Panc1 (cell line): ENCODE measurements around the gene CHRM2. TPM values are rescaled to one million over a fixed set of nuclear protein-coding genes. Genes with fewer than 3 reads are reported as not detected.

Experiments
- ATAC-seq: fragments of 200-7000 bp; cut with Tn5 transposase; 2 replicates; pipeline ENCODE4 v1.9.1; 2020; ENCODE audit warnings: mild to moderate bottlenecking, moderate library complexity
- BruUV-seq: library from RNA; stranded (reverse); fragments of 400-500 nt; replicated peaks from 2 replicates; lab custom pipeline; 2021; lab: Mats Ljungman, UMichigan
- CTCF ChIA-PET: fragments of 300-600 bp; sonication (Branson Sonifier 250); formaldehyde crosslinking; loops from one replicate; lab custom pipeline; 2022; ENCODE audit warnings: antibody characterized with exemption; lab: Charles Lee
- POLR2A ChIA-PET: fragments of 300-600 bp; sonication (Branson Sonifier 250); formaldehyde crosslinking; loops from one replicate; lab custom pipeline; 2022; ENCODE audit warnings: antibody characterized with exemption; lab: Charles Lee
- DNase-seq: peaks from one replicate; pipeline ENCODE4 v3.0.0-alpha.2; 2010; ENCODE audit warnings: low read depth, low spot score
- H3K27ac ChIP-seq: 2 replicates; pipeline ENCODE4 v1.5.1; 2011; ENCODE audit warnings: mild to moderate bottlenecking, low read length, inconsistent platforms
- H3K27me3 ChIP-seq: fragments of 200-500 bp; sonication (Bioruptor generic); 2 replicates; pipeline ENCODE4 v1.6.0; 2014; ENCODE audit warnings: low read length, inconsistent platforms; ENCODE audit not compliant: control insufficient read depth, insufficient read depth
- H3K36me3 ChIP-seq: fragments of 200-500 bp; sonication (Bioruptor generic); 2 replicates; pipeline ENCODE4 v1.5.1; 2014; ENCODE audit warnings: inconsistent platforms, mild to moderate bottlenecking, low read length, moderate library complexity; ENCODE audit not compliant: control insufficient read depth, insufficient read depth
- H3K4me1 ChIP-seq: 2 replicates; pipeline ENCODE4 v1.5.1; 2011; ENCODE audit warnings: inconsistent platforms, mild to moderate bottlenecking, low read length, moderate library complexity; ENCODE audit not compliant: control insufficient read depth, insufficient read depth
- H3K4me3 ChIP-seq, 2 experiments: 2 replicates each; pipeline ENCODE4 v1.5.1; 2011 to 2012; ENCODE audit warnings: low read depth in 2 of 2, low read length in 2 of 2, mild to moderate bottlenecking in 2 of 2, inconsistent platforms in 1 of 2, moderate library complexity in 1 of 2
- H3K9me3 ChIP-seq: fragments of 200-500 bp; sonication (Bioruptor generic); 2 replicates; pipeline ENCODE4 v1.5.1; 2014; ENCODE audit warnings: low read depth, mild to moderate bottlenecking, inconsistent platforms, low read length, moderate library complexity; ENCODE audit not compliant: control insufficient read depth, insufficient read depth
- CTCF ChIP-seq: fragments of 450-650 bp; IDR thresholded peaks from 2 replicates; pipeline ENCODE4 v1.5.1; 2017; ENCODE audit warnings: mild to moderate bottlenecking
- POLR2AphosphoS5 ChIP-seq: IDR thresholded peaks from 2 replicates; pipeline ENCODE4 v1.6.1; 2012; ENCODE audit warnings: mild to moderate bottlenecking, low read depth, low read length, moderate library complexity
- SIN3A ChIP-seq: IDR thresholded peaks from 2 replicates; pipeline ENCODE4 v1.6.1; 2012; ENCODE audit warnings: low read depth, mild to moderate bottlenecking, low read length, moderate library complexity, borderline replicate concordance; ENCODE audit not compliant: insufficient read depth
- TCF7L2 ChIP-seq: IDR thresholded peaks from 2 replicates; pipeline ENCODE4 v1.6.1; 2011; ENCODE audit warnings: mild to moderate bottlenecking, low read depth, low read length, inconsistent platforms
- in situ Hi-C: cut with HindIII; loops from 2 replicates; pipeline ENCODE4 v1.10.0; 2016; ENCODE audit warnings: low sequenced_read_pairs, low pct_unique_long_range_greater_than_20kb
- intact Hi-C: fragments of 100-400 bp; cut with micrococcal nuclease; formaldehyde crosslinking; loops from one replicate; pipeline ENCODE4 v1.10.0; 2022; ENCODE audit not compliant: unreplicated experiment
- total RNA-seq: library from RNA; stranded (reverse); gene quantifications from one replicate; pipeline ENCODE4 v1.2.1, GENCODE V29; 2021; ENCODE audit not compliant: unreplicated experiment
- TF ChIP-seq, protein P1 (sequence below), 2 experiments: IDR thresholded peaks; 2 replicates each; pipeline ENCODE4 v1.6.1; 2011 to 2012; ENCODE audit warnings: low read depth in 2 of 2, control low read depth in 1 of 2, low read length in 1 of 2, mild to moderate bottlenecking in 1 of 2, moderate library complexity in 1 of 2; ENCODE audit not compliant: insufficient read depth in 1 of 2

Gene CHRM2
- total RNA-seq, 1 experiment from 2014 or later, result not detected

DNA sequence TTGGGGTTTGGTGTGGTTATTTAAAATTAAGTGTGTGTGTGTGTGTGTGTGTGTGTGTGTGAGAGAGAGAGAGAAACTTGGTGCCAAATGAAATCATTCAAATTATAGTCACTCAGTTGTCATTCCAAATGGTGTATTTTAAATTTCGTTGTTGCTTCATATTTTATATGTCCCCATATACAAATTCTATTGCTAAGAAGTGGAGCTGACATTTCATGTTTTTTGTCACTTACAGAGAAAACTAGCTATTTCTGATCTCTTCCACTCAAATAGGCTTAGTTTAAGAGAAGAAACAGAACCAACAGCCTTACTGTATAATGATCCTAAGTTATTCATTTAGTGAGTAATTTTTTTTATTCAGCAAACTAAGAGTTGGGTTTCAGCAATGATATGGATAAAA, 42.3 kb downstream of the CHRM2 start:
- in situ Hi-C loops, result no loop called here
- TF ChIP-seq, protein P1, sequence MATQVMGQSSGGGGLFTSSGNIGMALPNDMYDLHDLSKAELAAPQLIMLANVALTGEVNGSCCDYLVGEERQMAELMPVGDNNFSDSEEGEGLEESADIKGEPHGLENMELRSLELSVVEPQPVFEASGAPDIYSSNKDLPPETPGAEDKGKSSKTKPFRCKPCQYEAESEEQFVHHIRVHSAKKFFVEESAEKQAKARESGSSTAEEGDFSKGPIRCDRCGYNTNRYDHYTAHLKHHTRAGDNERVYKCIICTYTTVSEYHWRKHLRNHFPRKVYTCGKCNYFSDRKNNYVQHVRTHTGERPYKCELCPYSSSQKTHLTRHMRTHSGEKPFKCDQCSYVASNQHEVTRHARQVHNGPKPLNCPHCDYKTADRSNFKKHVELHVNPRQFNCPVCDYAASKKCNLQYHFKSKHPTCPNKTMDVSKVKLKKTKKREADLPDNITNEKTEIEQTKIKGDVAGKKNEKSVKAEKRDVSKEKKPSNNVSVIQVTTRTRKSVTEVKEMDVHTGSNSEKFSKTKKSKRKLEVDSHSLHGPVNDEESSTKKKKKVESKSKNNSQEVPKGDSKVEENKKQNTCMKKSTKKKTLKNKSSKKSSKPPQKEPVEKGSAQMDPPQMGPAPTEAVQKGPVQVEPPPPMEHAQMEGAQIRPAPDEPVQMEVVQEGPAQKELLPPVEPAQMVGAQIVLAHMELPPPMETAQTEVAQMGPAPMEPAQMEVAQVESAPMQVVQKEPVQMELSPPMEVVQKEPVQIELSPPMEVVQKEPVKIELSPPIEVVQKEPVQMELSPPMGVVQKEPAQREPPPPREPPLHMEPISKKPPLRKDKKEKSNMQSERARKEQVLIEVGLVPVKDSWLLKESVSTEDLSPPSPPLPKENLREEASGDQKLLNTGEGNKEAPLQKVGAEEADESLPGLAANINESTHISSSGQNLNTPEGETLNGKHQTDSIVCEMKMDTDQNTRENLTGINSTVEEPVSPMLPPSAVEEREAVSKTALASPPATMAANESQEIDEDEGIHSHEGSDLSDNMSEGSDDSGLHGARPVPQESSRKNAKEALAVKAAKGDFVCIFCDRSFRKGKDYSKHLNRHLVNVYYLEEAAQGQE (IDR thresholded peaks at IDR 0.05; ENCODE audit: insufficient read depth in 1 of 2, low read depth in 2 of 2, low read length in 1 of 2), result no peak
- TF ChIP-seq SIN3A (no peak), TCF7L2 (no peak), CTCF (no peak), POLR2AphosphoS5 (no peak)
- intact Hi-C loops, result no loop called here
- Histone ChIP-seq H3K36me3 (no peaks in the 10 kb centered on the region), H3K9me3 (no peaks in the 10 kb centered on the region), H3K4me1 (no peaks in the 10 kb centered on the region), H3K27me3 (no peaks in the 10 kb centered on the region), H3K27ac (no peak overlapping the region), H3K4me3 (no peak overlapping the region)
- ChIA-PET CTCF (no interaction called here), POLR2A (no interaction called here)
- no peak for DNase-seq
- ATAC-seq, result no peak
- BruUV-seq, result no TSS peak

DNA sequence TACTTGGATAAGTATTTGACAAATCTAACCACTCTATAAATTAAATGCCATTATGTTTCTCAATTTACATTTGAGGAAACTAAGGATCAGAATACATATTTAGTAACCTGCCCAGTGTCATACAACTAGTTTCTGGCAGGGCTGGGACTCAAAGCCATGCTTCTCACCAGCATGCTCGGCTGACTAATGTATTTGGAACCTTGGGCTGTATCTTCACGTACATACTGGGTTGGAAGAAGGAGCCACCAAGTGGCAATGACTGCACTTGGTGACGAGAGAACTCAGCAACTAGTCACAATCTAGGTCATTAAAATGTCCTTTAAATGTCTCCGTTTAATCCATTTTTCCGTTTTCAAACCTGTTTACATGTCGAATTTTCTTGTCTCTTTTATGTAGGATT, 42.9 kb downstream of the CHRM2 start:
- DNase-seq, result peak; percentile 22
- no peaks in the 10 kb centered on the region for H3K27me3 ChIP-seq
- no peak; the same call in 1 of the 2 replicates for ATAC-seq
- no peak overlapping the region for H3K27ac ChIP-seq
- CTCF ChIA-PET, result no interaction called here
- intact Hi-C loops (no loop called here), in situ Hi-C loops (no loop called here)
- no peaks in the 10 kb centered on the region for H3K4me1 ChIP-seq
- POLR2A ChIA-PET, result no interaction called here
- no peaks in the 10 kb centered on the region for H3K9me3 ChIP-seq
- no peaks in the 10 kb centered on the region for H3K36me3 ChIP-seq
- no TSS peak for BruUV-seq
- TF ChIP-seq SIN3A (no peak), TCF7L2 (no peak), CTCF (peak; percentile 15; the same call in 1 of the 2 replicates)
- H3K4me3 ChIP-seq, result no peak overlapping the region
